M059J (cell line): ENCODE results near the gene CACNA1C. TPM values are rescaled to one million over a fixed set of nuclear protein-coding genes. Genes with fewer than 3 reads are reported as not detected.

Experiments
- DNase-seq: peaks from one replicate; pipeline ENCODE4 v3.0.0-alpha.2; 2012; ENCODE audit warnings: low read depth
- total RNA-seq: library from RNA; depleted of rRNA; stranded (reverse); fragments of >200 nt; shearing (Covaris generic); gene quantifications from 2 replicates; pipeline ENCODE4 v1.2.3, GENCODE V29; 2014

Gene CACNA1C
- total RNA-seq, 1 experiment from 2014 or later, result 3.6 TPM

DNA sequence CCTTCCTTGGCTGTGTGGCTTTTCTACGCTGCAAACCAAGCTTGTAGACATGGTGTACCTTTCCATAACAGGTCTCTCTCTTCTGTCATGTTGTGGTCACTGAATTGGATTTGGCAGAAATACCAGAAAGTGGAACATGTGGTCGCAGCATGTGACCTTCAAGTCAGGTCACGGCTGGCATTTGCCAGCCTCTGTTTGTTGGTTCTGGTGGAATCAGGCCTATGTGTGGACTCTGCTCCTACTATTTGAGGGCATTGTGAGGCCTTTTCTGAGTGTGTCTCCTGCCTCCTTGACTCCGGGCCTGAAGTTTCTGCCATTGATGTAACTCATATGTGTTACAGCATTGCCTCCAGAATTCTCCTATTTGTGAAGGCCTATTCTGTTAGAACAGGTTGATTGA is 116.7 kb downstream of the CACNA1C start:
- DNase-seq, result no peak

DNA sequence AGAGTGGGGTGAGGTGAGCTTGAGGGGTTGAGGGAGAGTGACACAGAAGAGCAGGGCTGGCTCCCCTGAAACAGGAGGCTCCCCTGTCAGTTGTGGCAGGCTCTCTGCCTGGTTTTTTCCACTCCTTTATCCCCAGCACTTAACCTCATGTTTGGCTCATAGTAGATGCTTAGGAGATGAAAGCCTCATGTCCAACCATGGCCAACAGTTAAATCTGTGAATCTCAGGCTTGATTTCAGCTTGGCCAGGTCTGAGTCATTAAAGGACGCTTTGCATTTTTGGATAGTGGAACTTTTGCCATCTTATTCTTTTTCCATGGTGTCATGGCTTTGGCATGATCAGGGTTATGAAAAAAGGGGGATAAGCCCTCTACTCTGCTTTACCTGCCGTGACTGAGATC is 117.2 kb downstream of the CACNA1C start:
- peak; percentile 32 for DNase-seq

DNA sequence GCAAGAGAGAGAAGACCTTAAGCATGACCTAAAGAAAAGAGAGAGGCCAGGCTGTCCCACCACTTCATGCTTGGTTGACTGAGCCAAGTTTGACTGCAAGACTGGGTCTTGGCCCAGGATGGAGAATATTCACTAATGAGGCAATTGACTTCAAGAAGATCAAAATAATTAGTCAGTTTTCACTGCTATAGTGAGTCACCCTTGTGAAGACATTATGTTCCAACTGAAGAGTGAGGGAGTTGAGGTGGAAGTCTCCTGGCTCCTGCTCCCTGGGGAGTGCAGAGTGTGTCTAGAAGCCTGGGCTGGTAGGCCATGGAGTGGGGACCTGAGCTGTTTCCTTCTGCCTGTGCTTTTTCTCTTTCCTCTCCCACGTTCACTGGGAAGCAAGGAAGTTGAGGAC is 117.6 kb downstream of the CACNA1C start:
- no peak for DNase-seq

DNA sequence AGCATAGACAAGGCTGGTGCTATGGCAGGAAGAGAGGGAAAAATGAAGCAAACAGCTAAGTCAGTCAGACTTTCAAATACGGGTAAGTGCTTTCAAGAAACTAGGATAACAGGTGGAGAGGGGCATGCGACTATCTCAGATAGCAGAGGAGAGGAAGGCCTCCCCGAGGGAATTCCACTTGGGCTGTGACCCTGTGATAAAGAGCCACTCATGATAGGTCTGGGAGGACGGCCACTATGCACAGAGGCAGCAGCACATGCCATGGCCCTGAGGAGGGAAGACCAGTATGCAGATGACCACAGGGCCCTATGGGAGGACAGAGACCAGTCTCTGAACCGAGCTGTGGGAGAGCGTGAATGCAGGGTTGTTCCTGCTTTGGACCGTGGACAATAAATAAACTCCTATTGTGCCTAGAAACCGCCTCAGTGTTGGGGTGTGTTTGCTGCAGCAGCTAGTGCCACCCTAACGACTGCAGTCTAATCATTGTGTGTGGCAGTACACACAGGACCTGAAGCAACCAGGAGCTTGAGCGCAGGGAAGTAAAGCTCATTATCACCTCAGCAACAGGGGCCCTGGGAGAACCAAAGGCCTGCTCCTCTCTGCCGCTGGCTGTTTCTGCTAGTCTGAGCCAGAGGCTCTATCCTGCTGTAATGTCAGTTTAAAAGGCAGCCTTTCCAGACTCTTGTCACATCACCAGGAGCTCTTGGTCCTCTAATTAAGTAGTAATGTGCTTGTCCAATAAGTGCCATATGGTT is 119.1 kb downstream of the CACNA1C start:
- no peak for DNase-seq

DNA sequence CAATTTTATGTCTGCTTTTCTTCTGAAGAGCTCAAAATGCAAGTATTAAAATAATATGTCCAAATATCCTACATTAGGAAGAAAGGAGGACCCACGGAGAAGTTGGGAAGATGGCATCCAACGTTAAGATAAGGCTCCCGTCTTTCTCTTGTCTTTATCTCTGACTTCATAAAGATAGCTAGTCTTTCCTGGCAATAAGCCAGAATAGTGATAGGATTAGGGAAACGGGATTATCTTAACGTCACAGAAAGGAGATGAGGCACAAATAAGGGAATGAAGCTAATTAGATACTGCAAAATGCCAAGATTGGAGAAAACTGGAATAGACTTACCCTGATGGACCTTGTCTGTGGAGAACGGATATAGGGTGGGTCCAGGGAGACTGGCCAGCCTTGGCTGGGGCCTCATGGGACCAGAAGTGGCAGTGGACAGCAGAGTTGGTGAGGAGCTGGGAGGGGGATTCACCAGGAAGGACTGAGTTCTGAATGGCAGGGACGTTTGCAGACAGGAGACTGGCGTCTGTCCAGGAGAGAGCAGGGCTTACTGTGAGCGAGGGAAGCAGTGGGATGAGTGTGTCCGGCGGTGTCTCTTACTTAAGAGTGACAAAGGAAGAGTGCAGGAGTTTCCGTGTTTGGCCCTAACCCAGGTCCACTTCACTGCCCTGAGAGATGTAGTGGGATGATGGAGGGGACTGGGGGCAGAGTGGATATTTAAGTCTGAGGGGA is 119.9 kb downstream of the CACNA1C start:
- no peak for DNase-seq

DNA sequence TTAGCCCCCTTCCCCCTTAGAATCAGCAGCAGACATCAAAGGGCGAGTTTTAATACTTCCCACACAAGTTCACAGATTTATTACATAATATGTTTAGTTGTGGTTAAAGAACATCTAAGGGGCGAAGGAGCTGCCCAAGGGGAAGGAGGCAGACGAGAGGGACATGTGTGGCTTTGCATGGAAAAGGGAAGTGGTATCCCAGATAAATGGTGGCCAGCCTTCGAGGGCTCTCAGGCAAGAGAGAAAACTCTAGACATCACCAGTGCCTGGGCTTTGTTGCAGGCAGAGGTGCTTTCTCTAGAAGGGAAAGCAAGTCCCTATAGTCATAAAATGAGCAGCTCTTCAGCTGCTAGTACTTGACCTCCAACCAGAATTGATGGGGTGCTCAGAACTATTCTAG is 121.2 kb downstream of the CACNA1C start:
- DNase-seq, result no peak

DNA sequence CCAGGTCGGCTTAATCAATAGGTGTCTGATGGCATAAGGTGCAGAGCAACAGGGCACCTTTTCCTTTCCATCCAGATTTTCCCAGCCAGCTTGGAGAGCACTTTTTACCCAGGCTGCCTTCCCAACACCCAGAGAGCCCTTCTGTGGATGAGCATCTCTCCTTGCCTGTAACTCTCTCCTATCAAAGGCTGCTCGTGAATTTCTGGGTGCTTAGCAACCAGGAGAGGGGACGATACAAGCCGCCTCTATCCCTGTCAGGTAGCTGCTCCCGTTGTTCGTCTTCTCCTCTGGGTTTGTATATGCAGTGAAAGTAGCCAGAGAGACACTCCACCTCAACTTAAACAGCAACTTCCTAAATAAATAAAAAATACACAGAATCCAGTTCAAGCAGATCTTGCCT is 124.2 kb downstream of the CACNA1C start:
- no peak for DNase-seq

DNA sequence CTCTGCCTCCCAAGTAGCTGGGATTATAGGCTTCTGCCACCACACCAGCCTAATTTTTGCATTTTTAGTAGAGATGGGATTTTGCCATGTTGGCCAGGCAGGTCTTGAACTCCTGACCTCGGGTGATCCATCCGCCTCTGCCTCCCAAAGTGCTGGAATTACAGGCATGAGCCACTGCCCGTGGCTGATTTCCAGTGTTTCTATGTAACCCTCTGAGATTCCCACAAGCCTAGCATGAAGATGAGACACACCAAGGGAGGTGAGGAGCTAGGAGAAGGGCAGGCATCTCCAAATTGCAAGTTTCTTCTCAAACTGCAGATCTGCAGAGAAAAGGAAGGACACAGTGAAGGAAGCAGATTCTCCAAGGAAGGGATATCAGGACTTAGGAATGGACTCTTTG is 125.0 kb downstream of the CACNA1C start:
- no peak for DNase-seq

DNA sequence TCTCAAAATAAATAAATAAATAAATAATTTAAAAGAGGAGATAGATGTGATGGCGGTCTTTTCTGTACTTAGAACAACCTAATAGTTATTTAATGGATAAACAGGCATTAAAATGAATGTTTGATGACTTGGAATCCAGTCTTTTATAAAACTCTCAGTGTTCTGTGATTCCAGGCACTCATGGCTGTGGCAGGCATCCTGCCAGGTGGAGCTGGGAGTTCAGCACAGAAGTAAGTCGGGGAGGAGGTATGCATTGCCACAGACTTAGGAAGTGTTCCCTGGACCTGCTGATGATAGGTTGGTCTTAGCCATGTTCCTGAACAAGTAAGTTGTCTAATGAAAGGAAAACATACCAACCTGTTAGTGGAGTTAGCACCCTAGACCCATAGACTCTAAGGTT is 126.3 kb downstream of the CACNA1C start:
- DNase-seq, result no peak

DNA sequence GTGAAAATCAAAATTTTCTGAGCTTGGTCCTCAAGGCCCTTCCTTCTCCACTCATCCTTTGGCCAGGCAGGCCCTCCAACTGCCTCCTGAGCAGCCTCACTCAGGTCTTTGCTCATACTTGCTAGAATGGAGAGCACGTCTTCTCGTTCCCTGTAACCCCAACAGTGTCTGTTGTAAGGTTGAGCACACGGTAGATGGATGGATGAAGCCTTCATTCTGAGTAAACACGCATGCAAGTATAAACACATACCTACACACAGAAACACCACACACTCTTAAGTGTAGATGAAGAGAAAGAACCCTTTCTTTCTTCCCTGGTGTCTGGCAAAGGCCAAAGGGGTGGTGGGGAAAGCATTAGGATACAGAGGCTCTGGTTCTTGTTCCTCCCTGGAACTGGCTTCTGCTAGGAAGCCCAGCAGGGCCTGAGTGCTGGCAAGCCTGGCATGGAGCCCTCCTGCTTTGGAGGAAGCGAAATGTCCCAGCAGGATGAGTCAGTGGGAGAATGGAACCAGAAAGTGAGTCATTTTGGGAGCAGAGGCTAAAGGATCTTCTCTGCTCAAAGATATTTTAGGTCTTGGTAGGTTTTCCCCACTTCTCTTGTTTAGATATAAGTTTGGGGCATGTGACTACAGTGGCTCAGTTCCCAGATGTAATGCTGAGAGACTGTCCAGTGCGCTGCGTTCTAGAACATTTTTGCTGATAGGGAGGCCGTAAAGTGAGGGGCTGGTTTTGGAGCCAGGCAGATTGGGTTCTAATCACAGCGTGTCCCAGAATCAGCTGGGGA is 127.4 kb downstream of the CACNA1C start:
- peak; percentile 95 for DNase-seq

DNA sequence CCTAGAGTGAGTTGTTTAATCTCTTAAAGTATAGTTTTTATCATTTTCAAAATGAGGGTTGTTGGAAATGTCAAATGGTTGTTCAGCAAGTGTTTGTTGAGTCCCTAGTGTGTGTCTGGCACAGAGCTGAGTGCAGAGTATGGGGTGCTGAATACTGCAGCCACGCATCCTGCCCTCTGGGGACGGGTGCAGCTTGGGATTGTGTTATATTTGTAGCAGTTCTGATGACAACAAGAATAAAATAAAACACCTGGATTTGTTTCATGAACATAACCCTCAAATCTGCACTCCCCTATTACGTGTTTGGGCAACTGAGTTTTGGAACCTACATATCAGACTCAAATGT is 127.9 kb downstream of the CACNA1C start:
- no peak for DNase-seq

DNA sequence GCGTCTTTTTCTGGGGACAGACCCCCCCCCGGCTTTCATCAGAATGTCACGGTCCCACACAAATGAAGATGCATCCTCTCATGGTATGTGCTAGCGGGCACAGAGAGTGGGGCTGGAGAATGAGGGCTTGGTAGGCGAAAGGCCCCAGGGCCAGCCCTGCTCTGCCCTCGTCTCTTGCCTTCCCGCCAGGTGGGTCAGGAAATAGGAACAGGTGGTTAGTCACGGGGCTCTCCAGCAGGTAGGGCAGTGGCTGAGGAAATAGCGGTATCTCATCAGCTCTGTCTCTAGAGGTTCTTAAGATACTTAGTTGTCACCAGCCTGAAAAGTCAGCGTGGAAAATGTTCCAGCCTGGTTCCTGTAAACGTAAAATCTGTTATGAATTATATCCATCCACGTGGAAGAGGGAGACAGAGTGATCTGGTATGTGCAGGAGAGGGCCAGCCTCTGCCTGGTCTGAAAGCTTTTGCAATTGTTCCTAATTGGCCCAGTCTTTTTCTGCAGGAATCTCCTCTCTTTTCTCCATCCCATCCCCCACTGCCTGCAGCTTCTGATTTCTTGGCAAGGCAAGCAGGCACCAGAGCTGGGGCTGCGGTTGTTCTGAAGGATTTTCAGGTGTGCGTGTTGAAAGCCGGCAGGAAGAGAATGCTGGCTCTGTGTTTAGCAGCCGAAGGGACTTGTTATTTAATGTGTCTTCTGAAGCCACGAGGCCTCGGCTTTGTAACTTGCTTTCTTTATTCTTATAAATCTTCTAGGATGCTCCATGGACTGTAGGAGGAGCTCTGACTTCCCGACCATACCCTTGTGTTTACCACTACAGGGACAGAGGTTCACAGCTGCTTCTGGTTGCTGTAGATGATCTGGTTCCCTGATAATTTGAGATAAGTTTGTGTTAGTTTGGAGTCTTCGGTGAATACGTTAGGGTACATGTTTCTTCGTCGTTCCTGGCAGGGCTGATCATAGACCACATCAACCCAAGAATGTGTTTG is 131.1 kb downstream of the CACNA1C start:
- no peak for DNase-seq

DNA sequence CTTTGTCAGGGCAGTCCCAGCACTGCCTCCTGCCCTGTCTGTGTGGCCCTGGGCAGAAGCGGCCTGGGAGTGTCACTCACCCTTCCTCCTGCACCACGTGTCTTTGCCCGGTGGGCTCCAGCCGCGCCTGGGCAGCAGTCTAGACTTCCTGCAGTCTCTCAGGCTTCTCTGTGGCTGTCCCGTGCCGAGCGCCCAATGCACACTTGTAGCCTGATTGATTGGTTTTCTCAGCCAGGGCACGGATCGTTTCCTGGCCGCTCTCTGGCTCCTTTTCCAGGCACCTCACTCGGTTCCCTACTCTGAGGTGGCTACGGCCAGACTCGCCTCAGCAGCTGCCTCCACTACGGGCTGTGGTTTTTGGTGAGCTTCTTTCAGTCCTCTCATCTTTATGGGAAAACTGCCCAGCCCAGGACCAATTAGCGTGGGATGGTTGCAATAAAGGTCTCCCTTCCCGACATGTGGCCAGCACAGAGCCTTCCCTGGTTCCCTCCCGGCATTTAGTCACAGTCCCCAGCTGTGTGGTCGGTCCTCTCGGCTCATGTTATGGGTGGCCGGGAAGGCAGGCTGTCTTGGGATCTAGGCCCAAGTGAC is 133.1 kb downstream of the CACNA1C start:
- no peak for DNase-seq

DNA sequence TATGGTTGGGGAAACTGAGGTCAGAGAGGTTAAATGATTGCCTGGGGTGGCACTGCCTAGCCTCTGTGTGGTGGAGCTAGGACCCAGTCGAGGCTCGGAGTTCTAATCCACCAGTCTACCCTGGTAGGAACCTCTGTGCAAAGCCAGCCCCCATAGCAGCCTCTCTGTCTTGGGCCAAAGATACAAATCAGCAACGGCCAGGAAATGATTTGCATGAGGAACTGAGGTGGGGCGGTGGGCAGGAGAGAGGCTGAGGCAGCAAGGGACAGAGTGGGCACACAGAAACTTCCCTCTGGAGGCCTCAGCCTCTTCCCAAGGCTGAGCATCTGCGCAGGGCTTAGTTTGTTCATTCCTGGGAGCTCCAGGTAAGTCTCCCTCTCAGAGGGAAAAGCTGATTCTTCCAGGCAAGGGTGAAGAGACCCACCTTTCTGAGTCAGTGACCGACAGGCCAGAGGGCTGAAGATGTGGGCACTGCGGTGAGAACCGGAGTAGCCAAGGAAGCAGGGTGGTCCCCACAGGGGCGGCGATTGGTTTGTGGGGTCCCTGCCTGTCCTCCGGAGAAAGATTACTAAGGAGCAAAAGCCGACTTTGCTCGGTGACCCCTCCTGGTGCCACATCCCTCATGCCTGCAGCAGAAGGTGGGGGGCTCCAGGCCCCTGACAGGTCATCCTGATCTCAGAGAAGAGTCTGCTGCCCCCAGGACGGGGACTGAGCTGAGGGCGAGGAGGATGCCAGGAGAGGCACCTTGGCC is 134.6 kb downstream of the CACNA1C start:
- DNase-seq, result no peak

DNA sequence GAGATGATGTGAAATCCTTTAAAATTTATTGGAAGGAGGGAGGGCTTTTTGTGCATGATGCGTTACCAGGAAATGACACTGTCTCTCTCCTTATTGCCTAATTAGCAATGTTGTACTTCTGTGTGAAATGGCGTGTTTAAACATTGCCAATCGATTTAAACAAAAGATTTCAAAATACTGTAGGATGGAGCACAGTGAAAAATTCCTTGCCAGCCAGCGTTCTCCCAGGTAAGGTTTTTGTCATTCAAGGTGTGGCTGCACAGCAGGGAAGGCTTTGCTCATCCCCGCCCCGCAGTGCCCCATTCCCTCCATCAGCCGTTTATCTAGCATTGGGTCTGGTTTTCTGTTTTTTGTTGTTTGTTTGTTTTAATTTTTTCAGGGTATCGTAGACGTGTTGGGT is 137.3 kb downstream of the CACNA1C start:
- DNase-seq, result no peak

DNA sequence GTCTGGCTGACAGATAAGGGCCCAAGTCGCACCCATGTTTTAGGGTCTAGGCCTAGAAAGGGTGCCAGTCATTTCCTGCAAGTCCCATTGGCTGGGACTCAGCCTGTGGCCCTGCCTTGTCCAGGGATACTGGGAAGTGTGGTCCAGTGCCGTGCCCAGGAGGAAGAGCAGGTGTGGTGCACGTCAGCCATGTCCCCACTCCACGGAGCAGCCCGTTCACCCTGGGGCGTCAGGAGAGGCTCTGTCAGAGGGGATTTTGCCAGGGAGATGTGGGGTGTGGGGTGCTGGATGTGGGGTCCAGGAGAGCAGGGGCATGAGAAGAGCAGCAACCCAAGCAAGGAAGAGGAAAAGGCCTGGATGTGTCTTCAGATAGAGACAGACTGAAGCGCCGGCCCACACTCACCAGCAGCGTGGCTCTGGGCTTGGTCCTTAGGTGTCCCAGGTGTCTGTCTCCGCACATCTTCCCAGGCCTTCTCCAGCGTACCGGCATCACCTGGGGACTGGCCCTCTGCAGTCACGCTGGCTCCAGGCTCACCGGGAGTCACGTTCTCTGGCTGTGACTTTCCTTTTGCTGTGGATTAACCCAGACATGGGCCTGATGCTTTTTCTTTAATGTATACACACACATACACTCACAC is 138.2 kb downstream of the CACNA1C start:
- no peak for DNase-seq

DNA sequence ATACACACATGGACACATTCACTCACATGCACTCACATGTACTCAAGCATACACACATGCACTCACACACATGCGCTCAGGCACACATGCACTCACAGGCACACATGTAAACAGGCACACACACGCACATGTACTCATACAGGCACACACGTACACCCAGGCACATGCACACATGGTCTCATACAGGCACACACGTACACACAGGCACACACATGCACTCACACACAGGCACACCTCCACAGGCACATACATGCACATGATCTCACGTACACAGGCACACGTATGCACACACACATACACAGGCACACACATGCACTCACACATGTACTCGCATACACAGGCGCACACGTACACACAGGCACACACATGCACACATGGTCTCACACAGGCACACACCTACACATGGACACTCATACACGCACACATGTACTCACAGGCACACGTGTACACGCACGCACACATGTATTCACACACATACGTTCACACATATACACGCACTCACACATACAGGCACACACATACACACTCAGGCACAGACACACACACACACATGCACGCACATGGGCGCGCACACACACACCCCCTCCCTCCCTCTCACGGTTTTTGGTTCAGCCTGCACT is 138.9 kb downstream of the CACNA1C start:
- DNase-seq, result no peak

DNA sequence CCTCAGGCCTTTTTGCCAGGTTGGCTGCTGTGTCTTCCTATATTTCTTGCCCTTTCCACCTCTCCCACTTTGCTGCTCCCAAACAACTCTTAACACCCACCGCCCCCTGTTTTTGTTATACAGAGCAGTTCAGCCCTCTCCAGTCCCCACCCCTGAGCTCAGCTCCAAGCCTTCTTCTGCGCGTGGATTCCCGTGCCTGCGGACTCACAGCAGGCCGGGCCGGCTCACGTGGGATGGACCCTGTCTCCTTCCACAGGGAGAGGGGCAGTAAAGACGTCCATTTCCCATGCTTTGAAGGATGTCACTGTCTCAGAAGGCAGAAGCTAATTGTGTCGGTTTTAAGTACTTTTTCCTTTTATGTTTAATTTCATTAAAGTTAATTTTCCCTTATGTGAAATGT is 139.4 kb downstream of the CACNA1C start:
- DNase-seq, result no peak

DNA sequence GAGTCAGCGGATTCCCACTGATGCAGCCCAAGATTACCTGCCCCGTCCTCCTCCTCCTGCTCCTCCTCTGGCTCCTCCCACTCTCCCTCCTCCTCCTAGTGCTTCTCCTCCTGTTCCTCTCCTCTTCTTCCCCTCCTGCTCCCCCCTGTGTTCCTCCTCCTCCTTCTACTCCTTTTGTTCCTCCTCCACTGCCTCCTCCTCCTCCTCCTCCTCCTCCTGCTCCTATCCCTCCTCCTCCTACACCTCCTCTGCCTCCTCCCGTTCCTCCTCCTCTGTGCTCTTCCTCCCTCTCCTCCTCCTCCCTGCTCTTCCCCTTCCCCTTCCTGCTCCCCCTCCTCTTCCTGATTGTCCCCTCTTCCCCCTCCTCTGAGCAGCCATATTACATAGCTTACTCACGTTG is 141.3 kb downstream of the CACNA1C start:
- no peak for DNase-seq

DNA sequence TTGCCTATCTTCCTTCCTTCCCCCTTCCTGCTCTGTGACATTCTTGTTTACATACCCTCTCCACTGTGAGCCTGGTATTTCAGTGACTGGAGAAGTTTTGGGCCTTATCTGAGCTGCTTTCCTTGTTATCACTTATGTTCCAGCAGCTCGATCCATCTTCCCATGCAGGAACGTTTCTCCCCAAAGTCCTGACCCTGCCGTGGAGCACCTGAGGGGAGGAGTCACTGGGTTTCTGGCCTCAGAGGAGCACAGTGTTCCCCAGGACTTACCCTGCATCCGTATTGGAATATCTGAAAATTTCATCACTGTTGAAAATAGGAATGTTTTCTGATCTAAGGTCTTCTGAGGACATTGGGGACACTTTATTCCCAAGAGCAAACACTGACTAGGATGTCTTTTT is 141.8 kb downstream of the CACNA1C start:
- DNase-seq, result no peak
